Measurements from ENCODE around the gene PRPF4.
"Not testable (repeated sequence)": the region's sequence is repeated elsewhere in the genome, so short reads cannot be mapped to it uniquely, and the experiment has no call there.

PRPF4 gene

DNA sequence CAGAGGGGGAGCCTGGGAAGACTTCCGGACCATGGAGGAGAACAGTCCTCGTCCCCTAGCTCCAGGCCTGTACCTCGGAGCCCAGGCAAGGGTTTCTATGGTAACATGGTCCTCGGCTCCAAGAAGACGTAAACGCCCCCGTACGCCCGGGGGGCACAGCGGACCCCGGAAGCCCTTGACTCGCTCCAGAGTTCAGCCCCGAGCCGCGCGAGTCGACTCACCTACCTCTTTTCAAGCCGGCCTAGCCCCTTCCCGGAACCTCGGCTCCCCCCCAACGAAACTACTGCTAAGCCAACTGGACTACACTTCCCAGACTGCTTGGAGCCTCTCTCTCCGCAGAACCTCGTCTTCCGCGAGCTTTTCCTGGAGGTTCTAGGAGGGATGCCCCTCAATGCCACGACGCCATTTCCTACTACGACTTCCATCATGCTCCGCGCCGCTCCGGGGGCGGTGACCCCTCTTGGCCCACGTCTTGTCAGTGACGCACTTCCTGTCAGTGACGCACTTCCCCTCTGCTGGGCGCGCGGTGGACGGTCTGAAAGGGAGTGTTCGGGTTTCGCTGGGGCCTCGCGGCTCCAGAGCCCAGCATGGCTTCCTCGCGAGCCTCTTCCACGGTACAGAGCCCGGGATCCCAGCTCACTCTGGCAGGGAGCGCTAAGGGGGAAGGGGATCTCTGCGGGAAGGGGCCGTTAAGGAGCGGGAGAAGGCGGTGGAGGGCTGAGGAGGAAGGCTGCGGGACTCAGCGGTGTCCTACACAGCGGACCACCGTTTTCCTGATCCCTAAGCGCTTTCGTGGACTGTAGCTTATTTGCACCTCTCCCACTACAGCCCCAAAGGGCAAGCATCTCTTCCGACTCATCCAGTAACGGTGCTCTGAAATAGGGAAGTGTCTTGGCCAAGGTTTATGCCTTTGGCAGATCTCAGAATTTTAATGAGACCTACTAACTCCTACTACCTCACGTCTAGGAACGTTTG is at the start of gene PRPF4, which contains the start of gene CDC26:
Gene PRPF4, plus strand, starts transcription at position 502 of the 975 bp plus-strand sequence. Its CDS starts 86 bp downstream, at position 588.
Gene CDC26, minus strand, starts transcription at position 416 of the 975 bp plus-strand sequence. CDS start 3,065 bp downstream, outside the sequence.
- H3K4me3 ChIP-seq (ENCODE audit: low read length) = peak within 1 kb of the TSS; percentile 98
- no peak for TF ChIP-seq CTCF (conservative IDR thresholded peaks at IDR 0.05; ENCODE audit: low read depth, low read length)
- DNase-seq (ENCODE audit: low read depth) = peak; percentile 96

DNA sequence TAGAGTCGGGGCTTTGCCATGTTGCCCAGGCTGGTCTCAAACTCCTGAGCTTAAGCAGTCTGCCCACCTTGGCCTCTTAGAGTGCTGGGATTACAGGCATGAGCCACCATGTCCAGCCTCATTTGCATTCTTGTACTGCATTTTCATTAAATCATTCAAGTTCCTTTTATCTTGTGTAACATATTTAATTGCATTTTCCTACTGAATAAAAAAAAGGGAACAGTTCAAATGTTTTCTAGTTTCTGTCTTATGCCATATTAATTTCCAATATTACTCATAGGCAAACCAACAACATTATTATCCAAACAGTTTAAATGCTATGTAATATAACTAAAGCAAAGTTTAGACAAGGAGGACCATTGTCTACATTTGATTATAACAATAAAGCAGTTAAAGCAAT is 48.0 kb upstream of the PRPF4 start:
- TF ChIP-seq CTCF (conservative IDR thresholded peaks at IDR 0.05; ENCODE audit: low read depth, low read length) = no peak
- no peak for DNase-seq (ENCODE audit: low read depth)

GRCh38 chr9:113228130-113228665 is 47.3 kb upstream of the PRPF4 start:
- no peak overlapping the region for H3K4me3 ChIP-seq (ENCODE audit: low read length)
- DNase-seq (ENCODE audit: low read depth) = no peak
- TF ChIP-seq CTCF (conservative IDR thresholded peaks at IDR 0.05; ENCODE audit: low read depth, low read length) = no peak

More for the DNA sequence above, 48.0 kb upstream of the PRPF4 start:
- no peak overlapping the region for H3K4me3 ChIP-seq (ENCODE audit: low read length)

- no peak overlapping the region for H3K4me3 ChIP-seq (ENCODE audit: low read length)
- DNase-seq (ENCODE audit: low read depth) = no peak
- TF ChIP-seq CTCF (conservative IDR thresholded peaks at IDR 0.05; ENCODE audit: low read depth, low read length) = no peak
Observed at GRCh38 chr9:113231701-113232100, 43.8 kb upstream of the PRPF4 start.

DNA sequence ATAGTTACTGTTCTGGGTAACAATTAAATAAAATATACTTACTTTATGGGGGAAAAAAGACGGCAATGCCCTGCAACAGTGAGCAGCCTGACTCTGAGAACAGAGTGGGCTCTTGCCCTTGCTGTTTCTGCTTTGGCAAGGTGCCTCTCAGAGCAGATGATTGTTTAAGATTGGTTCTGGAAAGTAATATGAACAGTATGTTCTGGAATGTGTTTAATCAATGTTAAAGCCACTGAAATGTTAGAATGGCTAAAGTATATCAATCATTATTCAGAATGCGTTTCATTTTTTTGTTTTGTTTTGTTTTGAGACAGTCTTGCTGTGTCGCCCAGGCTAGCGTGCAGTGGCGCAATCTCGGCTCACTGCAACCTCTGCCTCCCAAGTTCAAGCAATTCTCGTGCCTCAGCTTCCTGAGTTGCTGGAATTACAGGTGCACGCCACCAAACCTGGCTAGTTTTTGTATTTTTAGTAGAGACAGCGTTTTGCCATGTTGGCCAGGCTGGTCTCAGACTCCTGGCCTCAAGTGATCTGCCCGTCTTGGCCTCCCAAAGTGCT is 39.7 kb upstream of the PRPF4 start:
- not testable (repeated sequence) for H3K4me3 ChIP-seq (ENCODE audit: low read length); DNase-seq (ENCODE audit: low read depth)

DNA sequence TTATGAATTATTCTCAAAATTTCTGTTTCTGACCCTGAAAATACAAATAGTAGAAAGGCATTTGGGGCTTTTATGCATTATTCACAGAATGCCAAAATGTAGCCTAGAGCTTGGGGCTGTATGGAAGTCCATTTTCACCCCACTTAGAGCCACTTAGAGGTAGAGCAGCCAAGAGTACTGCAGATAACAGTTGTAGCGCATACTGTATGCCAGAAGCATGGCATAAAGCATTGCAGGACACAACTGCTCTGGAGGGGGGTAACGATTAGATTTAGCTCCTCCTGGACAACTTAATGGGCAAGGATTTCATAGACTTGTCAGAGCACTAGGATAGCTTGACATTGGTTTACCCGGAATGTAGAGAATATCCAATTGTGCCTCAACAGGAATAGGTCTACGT is 38.4 kb upstream of the PRPF4 start:
- no peak for DNase-seq (ENCODE audit: low read depth)
- no peak overlapping the region for H3K4me3 ChIP-seq (ENCODE audit: low read length)
- TF ChIP-seq CTCF (conservative IDR thresholded peaks at IDR 0.05; ENCODE audit: low read depth, low read length) = no peak

- H3K4me3 ChIP-seq (ENCODE audit: low read length) = no peak overlapping the region
- no peak for TF ChIP-seq CTCF (conservative IDR thresholded peaks at IDR 0.05; ENCODE audit: low read depth, low read length)
- DNase-seq (ENCODE audit: low read depth) = no peak
Observed at GRCh38 chr9:113238202-113238858, 37.1 kb upstream of the PRPF4 start.
